EH (cell line): ENCODE measurements around the gene LCA5L.

Experiments used
- DNase-seq: peaks from one replicate; pipeline ENCODE4 v3.0.0-alpha.2; 2015; ENCODE audit warnings: low read depth

The LCA5L gene

DNA sequence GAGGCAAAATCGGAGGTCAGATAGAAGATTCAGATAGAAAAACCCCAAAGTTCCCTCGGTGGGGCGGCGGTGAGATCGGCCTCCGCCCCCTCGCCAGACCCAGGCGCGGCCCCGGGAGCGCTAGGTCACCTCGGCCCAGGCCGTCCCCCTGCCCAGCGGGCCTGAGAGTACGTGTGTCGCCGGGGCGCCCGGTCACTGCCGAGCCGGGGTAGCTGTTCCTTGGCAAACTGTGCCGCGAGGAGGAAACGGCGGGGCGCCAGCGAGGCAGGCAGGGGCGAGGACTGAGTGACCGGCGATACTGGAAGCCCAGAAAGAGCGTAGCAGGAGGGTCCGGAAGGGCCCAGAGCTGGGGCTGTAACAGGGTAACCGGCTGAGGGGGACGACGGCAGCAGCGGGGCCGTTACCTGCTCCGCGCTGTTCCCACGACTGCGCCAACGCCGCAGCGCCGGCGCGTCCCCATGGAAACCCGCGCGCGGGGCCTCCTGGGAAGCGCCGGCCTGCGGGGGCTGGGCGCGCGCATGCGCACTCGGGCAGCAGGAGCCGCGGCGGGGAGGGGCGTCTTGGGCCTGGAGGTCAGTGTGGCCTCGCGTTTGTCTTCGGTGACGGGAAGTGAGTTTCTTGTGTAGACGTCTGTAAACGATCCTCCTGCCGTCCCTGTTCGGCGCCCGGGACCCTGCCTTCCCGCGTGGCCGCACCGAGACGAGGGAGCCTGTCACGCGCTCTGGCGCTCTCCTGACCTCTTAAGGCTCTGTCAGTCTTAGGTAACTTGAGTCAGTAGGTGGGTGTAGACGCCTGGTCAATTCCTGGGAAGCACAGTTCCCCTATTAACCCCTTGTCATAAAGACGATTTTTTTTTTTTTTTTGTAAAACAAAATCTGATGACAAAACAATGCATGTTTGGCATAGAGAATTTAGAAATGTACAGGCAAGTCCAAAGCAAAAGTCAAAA, at the start of gene LCA5L:
Gene LCA5L, minus strand, starts transcription at position 458 of the 949 bp plus-strand sequence. CDS start 17,285 bp downstream, outside the sequence.
- peak; percentile 92 for DNase-seq

DNA sequence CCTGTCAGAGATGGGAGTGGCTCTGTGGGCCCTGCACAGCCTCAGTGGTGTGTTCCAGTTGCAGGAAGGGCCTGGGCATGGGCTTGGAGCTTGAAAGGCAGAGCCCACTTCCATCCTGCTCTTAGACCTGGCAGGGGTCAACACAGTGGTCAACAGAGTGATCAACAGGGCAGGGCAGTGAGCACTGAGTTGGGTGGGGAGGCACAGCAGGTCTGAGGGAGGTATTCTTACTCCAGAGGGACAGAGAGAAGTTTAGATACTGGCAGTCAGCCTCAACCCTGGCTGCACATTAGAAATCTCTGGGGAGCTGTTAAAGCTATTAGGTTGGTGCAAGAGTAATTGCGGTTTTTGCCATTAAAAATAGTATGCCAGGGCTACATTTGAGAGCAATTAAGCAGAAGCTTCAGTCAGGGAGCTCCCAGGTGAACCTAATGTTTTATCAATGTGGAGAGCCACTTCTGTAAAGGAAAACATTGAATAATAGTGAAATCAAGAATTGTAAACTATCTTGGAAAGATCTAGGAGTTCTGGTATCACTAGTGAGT, 43.9 kb upstream of the LCA5L start:
- DNase-seq = no peak

DNA sequence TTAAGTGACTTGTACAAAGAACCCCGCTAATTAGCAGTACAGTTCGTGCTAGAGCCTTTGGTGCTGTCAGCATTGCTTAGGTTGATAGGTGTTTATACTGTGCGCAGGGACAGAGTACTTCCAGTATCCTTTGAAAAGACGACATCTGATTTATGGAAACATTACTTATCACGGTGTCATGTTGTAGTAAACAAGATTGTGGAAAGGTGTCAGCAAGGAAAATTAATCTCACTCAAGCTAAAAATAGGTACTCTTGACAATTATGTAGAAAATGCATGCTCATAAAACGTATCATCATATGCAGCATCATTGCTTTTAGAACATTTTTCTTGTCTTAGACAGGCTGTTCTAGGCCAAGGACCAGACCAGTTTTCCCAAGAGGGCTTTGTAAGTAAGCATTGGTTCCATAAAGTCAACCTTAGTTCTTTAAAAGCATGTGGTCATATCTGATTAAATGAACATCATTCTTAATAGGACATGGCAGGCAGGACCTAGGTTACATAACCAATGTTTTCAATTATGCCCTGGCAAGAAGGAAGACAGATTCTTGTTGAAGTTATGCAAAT, 39.2 kb upstream of the LCA5L start:
- DNase-seq = peak; percentile 17

DNA sequence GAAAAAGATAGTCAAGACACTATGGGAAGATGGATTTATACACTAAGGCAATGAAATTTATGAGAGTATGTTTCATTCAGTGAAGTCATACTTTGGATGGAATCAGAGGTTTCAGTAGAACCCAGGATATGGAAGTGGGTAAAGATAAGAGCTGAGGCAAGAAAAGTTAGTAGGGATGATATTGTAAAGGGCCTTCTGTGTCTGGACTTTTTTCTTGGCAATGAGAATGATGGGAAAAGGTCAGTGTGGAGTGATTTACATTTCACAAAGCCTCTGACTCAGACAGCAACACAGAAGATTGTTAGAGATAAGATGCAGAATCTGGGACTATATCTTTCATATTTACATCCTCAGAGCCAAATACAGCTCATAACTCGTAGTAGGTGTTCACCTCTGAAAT, 38.3 kb upstream of the LCA5L start:
- peak; percentile 41 for DNase-seq

DNA sequence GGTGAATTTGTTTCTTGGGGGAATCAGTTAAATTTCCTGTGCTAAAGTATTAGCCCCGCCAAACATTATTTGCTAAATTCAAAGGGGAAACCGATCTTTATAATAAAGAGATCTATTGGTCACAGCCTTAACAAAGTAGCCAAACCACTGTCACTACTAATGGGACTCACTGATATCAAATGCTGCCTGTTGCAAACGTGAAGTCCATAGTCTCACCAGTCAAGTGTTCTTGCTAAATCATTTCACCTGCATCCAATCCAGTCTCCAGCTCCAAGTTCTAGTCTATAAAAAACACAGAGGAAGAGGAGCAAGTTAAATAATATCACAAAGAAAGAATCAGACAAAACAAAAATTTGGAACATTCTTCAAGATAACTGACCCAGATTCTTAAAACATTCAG, 36.3 kb upstream of the LCA5L start:
- DNase-seq = no peak

DNA sequence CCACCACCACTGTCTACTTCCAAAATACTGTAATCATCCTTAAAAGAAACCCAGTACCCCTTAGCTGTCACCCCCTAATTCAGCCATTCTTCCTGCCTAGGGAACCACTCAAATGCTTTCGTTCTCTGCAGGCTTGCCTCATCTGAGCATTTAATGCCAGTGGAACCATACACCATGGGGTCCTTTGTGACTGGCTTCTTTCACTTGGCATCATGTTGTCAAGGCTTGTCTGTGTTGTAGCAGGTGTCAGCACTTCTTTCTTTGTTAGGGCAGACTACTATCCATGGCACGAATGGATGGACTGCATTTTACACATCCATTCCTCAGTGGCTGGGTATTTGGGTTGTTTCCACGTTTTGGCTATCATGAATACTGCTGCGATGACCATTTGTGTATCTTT, 34.7 kb upstream of the LCA5L start:
- no peak for DNase-seq

DNA sequence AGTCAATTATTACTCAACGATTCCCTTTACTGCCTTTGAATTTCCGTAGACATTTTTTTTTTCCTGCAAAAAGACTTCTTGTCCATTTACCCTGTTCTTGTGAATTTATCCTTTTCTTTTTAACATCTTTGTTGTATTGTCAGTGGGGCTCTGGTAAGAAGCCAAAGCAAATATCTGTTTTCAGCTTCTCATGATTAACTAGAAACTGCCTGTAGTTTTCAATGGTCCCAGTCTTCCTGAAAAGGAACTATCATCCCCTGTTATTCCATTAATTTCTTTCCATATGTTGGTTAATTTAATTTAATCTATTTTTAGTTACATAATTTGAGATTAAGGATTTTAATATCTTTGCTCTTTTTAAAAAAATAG, 34.2 kb upstream of the LCA5L start:
- DNase-seq = no peak

DNA sequence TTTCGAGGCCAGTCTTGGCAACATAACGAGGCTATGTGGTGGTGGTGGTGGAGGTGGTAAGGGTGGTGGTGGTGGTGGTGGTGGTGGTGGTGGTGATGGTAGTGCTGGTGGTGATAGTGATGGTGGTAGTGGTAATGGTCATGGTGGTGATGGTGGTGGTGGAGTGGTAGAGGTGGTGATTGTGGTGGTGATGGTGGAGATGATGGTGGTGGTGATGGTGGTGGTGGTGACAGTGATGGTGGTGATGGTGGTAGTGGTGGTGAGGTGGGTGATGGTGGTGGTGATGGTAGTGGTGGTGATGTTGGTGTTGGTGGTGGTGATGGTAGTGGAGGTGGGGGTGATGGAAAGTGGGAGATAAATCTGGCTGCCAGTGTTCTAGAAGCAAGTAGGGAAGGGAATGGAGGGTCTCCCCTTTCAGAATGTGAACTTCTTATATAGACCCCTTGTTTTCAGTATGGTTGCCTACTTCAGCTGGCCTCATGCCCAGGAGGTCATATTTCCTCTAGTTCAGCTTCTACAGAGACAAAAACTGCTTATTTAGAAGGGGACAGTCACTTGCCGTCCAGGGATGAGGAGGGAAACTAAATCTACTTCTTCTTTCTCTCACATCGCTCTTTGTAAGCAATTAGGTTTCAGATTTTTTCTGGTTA, 33.7 kb upstream of the LCA5L start:
- no peak for DNase-seq

DNA sequence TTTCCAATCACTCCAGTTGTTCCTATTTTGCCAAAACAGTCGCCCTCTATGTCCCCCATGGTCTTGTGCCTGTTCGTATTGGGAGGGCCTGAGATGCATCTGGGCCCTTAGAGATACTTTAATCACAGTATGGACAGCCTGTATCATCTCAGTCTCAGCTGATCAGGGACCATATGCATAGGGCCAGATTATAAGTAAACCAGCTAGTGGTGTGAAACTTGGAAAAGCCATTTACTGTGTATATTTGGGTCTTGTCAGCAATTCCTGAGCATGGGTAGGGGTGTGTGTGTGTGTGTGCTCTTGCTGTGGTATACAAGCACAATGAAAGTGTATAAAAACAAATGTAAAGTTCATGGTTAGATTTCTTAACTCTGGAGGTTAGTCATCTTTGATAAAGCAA, 29.0 kb upstream of the LCA5L start:
- DNase-seq = no peak

DNA sequence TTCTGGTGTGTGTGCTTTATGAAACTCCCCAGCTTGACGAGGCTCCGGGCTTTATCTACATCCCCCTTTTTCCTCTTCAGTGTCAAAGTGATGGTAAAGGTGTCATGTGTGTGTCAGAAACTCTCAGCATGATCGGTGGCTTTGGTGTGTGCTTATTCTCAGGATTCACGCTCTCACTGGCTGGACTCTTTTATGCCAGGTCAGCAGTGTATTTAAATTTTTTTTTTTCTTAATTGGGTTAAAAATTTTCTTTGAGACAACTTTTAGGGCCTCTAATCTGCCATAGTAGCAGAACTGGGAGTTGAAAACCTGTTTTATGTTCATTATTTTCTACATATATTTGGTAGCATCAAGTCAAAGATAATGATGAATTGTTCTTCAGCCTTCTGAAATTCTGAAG, 27.2 kb upstream of the LCA5L start:
- no peak for DNase-seq

DNA sequence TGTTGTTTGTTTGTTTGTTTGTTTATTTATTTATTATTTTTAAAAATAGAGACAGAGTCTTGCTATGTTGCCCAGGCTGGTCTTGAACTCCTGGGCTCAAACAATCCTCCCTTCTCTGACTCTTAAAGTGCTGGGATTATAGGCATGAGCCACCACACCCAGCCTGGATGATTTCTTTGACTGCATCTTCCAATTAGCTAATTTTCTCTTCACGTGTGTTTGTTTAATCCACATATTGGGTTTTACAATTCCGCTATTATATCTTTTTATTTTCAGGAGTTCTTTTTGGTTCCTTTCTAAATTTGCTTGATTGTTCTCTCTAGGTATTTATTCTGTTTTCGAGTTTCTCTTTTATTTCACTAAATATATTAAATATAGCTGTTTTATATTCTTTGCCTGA, 26.0 kb upstream of the LCA5L start:
- no peak for DNase-seq

DNA sequence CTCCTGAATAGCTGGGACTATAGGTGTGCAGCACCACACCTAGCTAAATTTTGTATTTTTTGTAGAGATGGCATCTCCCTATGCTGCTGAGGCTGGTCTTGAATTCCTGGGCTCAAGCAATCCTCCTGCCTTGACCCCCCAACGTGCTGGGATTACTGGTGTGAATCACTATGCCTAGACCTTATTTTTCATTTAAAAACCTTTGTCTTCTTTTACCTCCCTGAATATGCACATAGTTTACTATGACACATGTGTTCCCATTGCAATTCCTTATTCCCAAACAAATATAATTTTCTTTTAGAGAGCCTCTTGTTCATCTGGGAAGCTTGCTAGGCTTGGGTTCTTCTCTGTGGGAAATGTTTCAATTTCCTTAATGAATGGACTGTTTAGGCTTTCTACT, 23.0 kb upstream of the LCA5L start:
- DNase-seq = no peak

DNA sequence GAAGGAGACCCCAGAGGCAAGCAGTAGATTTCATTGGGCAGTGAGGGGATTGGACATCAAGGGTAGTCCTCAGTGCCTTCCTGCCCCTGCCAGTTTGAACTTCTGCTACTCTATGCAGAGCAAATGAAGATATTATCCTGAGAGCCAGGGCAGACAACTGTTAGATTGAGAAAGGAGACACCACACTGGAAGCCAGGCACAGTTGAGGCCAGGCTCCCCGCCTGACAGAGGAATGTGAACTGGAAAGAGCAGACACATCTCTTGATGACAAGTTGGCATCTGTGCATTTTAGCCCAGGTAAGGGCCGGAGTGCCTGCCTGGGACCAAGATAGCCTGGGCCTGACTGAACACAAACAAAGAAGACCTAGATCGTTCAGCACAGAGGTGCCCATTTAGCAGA, 22.2 kb upstream of the LCA5L start:
- no peak for DNase-seq

DNA sequence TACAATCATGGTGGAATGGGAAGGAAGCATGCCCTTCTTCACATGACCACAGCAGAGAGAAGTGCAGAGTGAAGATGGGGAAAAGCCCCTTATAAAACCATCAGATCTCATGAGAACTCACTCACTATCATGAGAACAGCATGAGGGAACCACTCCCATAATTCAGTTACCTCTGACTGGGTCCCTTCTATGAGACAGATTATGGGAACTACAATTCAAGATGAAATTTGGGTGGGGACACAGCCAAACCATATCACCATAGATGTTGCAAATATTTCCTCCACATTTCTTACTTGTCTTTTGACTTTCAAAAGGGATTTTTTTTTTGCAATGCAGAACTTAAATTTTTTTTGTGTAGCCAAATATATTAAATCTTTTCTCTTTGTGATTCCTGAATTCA, 21.0 kb upstream of the LCA5L start:
- no peak for DNase-seq

DNA sequence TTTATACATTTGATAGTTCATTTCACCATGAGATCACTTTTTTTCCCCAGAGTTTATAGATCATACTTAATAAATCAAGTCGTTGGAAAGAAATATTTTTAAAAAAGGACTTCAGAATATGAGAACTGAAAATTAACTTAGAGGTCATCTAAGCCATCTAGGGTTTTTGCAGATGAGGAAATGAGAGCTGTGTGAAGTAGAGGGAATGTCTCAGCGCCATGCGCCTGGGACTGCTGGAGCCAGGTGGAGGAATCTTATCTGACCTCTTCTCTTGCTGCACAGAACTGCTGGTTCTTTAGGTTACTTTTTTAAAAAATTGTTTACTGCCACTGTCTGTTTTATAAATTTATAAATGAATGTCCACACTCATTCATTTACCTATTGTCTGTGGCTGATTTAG, 17.7 kb upstream of the LCA5L start:
- no peak for DNase-seq

DNA sequence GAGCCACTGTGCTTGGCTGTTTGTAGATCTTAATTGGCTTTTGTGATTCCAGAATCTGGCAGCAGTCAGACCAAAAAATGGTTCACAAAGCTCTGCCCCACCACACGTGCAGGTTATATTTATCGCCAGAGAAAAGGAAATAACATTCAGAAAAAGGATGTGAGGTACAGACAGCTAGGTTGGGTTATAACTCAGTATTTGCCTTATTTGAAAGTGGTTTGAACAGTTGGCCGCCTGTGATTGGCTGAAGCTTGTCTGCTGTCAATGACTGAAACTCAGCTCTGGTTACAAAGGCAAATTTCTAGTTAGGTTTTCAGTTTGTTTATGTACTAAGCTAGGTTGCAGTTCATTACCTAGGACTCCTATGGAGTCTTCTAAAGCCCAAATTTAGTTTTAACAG, 15.8 kb upstream of the LCA5L start:
- no peak for DNase-seq

DNA sequence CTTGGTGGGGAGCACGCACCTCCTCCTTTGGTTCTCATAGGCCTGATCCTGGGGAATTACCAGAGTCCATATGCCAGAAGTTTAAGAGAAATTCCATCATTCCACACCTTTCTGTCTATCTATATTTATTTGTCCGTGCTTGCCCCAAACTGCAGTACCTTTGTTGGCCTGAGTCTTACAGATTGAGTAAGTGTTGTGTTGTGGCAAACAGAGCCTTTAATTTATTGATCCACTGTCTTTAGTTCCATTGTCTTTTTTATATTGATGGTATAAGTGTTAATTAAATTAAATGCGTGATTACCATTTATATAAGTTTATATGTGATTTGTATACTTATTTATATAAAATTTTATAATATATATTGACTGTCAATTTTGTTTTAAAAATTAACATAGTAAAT, 11.1 kb upstream of the LCA5L start:
- DNase-seq = no peak

DNA sequence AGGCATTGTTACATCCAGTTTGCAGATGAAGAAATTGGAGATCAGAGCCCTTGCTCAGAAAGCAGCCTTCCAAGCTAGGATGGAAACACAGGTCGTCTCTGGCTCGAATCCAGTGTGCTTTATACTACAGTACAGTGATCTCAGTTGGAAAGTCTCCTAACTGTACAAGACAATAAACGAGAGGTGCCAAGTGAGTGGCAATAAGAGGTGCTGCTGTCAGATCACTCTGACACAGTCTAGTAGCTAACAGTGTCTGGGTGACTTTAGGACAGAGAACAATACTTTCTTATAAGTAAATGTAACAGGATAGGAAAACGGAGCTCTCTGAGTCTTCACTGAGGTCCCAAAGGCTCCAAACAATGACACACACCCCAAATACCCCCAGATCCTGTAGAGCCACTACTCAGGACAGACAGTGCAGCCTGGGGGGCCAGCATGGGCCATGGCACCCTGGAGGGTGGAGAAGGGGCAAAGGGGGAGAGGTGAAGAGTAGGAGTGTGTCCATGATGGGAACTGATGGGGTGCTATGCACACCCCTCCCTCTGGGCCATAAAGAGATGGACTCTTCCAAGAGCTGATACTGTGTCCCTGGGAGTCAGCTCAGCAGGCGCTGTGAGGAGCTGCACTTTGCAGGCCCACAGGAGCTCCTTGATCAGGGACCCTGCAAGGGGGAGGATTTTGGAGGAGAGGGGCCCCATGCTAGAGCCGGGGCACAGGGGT, 9.5 kb upstream of the LCA5L start:
- no peak for DNase-seq

DNA sequence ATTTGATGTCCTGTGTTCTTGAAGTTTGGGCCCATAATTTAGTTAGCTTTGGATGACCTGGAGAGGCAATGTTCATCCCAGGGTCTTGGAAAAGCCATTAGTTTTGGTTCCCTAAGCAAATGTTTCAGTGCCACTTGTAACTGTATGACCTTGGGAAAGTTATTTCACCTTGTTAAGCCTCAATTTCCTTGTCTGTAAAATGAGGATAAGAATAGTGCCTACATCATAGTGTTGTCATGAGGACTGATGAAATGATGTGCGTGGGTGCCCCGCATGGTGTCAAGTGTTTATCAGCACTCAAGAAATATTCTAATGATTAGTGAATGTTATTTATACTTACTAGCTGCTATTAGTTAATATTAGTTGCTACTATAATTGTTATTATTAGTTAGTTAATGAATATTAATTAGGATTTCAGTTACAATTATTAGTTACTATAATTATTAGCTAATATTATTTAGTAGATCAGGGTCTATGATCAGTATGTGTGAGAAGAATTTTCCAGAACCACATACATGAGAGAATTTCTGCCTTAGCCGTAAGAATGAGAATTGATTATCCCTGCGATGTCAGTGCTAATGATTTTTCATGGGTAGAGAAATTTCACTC, 8.1 kb upstream of the LCA5L start:
- DNase-seq = no peak

DNA sequence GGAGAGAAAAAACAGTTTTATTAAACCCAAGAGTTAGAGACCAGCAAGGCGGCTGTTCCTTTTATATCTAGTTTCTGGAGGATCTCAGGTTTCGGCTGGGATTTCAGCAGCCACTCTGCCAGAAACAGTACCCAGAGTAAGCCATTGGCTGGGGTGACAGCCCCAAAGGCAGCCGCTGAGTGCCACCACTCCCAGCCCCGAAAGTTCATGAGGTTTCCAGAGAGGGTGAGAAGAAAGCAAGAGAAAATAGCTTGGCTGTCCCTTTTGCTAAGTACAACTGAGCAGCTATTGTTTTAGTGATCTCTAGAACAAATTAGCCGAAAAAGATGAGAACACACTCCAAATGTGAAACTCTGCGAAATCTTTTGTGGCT, 7.4 kb upstream of the LCA5L start:
- DNase-seq = no peak

DNA sequence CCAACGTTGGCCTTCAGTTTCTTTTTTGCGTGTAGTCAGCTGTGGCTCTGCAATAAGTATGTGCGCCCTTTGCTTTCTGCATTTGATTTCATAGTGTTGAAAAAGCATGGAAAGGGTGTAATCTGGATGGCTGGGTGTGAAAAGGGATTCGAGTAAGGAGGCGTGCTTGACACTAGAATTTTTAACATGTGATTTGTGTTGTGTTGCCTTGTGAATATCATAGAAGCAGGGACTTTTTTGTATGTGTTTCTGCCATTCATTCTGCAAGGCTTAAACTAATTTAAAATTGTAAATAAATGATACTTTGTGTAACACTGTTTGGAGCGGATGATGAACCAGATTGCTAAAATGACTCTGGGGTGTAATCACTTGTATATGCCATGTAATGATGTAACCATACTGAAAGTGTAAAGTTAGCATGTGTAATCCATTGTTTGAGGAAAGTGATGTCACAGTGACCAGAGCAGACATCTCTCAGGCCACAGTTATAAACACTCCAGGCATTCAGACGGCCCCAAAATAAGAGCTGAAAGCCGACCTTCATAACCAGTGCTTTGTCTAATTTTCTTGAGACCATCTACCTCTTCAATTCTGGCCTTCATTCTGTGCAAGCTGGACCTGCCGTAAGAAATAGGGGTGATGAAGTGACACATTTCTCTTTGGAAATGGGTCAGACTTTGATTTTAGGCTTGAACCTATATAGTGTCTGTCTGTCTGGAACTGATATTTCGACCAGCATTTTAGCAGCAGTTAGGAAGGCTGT, 6.8 kb upstream of the LCA5L start:
- DNase-seq = peak; percentile 60
